ENCODE measurements around the gene METTL8.

The METTL8 gene

DNA sequence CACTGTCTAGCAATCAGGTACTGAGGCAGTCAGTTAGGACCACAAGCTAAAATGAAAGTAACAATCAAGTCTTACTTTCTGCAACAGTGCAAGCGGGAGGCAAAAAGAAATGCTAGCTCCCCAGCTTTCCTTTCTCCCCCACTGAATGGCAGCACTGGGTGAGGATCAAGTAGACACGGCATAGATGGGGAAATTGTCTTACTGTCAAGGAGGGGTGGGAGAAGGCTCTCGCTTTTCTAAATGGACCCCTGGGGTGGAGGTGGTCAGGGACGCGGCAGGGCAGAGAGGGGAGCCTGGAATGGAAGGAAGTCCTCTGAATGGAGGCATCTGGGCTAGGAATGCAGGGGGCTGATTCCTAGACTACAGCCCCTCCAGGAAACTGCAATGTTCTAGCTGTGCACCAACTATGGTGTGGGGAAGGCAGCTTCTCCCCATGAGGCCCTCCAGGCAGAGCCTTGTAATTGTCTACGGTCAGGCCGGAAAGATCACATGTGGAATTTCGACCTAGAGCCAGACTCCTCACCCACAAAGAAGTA, 24.3 kb downstream of the METTL8 start:
- no peaks in the 10 kb centered on the region for H3K9me3 ChIP-seq (ENCODE audit: insufficient read depth, low read depth, low read length)
- no peaks in the 10 kb centered on the region for H3K36me3 ChIP-seq (ENCODE audit: insufficient read depth, low read length)
- H3K27me3 ChIP-seq (ENCODE audit: insufficient read depth, low read length): no peaks in the 10 kb centered on the region
- peak overlapping the region; percentile 2; the same call in 1 of the 2 replicates for H3K4me3 ChIP-seq (ENCODE audit: low read length)
- peak overlapping the region; percentile 53; the same call in 1 of the 2 replicates for H3K27ac ChIP-seq (ENCODE audit: low read depth, low read length)
- peak overlapping the region; percentile 1; the same call in 1 of the 2 replicates for H3K9ac ChIP-seq (ENCODE audit: low read depth, low read length)
- WGBS: 23% methylated on average over 8 of the region's 8 CpGs
- peaks cover 38% of the 10 kb centered on the region for H3K4me1 ChIP-seq (ENCODE audit: insufficient read depth, low read length)

DNA sequence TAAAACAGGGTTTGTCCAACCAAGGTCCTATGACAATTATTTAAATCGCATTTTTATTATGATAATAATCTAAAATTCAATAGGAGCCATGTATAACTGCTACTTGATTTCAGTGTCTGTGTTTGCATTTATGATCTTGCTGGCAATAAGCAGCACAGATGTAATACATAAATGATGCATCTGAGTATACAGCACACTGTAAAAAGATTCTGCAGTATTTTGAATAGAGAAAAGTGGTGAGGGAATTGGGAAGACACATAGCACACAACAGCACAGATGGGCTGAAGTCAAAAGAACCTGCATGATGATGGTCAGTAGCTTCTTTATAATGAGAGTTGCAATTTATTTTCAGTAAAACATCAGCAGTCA, 26.1 kb downstream of the METTL8 start:
- H3K27ac ChIP-seq (ENCODE audit: low read depth, low read length): no peak overlapping the region
- no peak overlapping the region for H3K4me3 ChIP-seq (ENCODE audit: low read length)
- no peaks in the 10 kb centered on the region for H3K27me3 ChIP-seq (ENCODE audit: insufficient read depth, low read length)
- H3K36me3 ChIP-seq (ENCODE audit: insufficient read depth, low read length): no peaks in the 10 kb centered on the region
- WGBS: no CpG with 5 or more reads among the region's 1 CpG
- no peaks in the 10 kb centered on the region for H3K9me3 ChIP-seq (ENCODE audit: insufficient read depth, low read depth, low read length)
- H3K4me1 ChIP-seq (ENCODE audit: insufficient read depth, low read length): peaks cover 38% of the 10 kb centered on the region
- H3K9ac ChIP-seq (ENCODE audit: low read depth, low read length): no peak overlapping the region

DNA sequence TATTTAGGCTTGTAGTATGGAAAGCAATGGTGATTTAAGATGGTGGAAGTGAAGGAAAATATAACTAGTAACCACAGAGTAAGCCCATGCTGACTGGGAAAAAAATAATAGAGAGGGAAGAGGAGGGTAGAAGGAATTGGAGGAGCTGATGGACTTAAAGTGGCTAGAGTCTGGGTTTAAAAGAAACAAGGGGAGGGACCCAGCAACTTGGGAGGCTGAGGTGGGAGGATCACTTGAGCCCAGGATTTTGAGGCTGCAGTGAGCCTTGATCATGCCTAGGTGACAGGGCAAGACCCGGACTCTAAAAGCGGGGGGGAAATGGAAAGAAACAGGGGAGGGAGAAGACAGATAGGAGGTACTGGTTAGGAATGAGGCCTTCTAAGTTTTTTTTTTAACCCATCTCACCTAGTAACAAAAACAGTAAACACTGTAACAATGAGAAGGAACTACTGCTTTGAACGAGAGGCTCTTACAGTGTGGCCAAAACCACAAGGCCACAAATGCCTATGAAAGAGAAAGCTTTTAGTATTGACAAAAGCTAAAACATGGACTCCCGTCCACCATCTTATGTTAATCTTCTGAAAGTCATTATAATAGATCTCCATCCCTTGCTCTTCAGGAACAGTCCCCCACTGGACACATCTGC, 26.6 kb downstream of the METTL8 start:
- peaks cover 4% of the 10 kb centered on the region for H3K9me3 ChIP-seq (ENCODE audit: insufficient read depth, low read depth, low read length)
- 89% methylated on average over 4 of the region's 4 CpGs for WGBS
- H3K27ac ChIP-seq (ENCODE audit: low read depth, low read length): no peak overlapping the region
- H3K4me1 ChIP-seq (ENCODE audit: insufficient read depth, low read length): peaks cover 36% of the 10 kb centered on the region
- H3K36me3 ChIP-seq (ENCODE audit: insufficient read depth, low read length): 0 out of 2 replicates have a peak, but pooled peaks cover 3% of the 10 kb centered on the region
- H3K9ac ChIP-seq (ENCODE audit: low read depth, low read length): no peak overlapping the region
- H3K4me3 ChIP-seq (ENCODE audit: low read length): no peak overlapping the region
- no peaks in the 10 kb centered on the region for H3K27me3 ChIP-seq (ENCODE audit: insufficient read depth, low read length)

DNA sequence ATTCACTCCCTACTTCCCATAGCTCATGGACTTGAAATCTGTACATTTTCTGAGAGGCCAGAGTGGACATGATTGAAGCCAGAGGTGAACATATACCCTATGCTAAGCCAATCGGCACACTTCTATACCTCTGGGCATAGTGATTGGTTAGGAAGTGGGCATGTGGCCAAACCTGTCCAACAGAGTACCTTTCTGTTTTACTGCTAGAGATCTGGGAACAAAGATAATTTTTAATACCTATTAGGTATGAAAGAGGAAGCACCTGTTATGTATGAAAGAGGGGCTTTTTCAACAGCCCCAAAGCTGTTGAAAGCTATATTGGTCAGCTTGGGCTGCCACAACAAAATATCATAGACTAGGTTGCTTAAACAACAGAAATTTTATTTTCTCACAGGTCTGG, 27.7 kb downstream of the METTL8 start:
- 100% methylated on average over 1 of the region's 1 CpG for WGBS

DNA sequence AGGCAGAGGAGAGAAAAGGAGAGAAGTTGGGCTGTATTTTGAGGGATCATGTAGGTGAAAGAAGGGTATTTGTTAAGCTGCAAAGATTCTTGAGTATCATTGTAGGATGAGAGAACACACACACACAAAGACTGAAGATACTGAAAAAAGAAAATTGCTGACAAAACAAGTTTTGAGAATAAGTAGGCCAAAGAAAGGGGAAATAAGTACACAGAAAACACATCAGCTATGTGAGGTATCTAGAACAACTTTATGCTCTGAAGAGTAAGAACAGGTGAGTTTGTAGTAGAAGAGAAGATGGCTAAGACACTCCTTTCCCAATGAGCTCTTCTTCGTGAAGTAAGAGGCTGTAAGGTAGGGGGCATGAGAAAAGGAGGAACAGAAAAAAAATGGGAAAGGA, 28.2 kb downstream of the METTL8 start:
- Histone ChIP-seq H3K36me3 (ENCODE audit: insufficient read depth, low read length) (0 out of 2 replicates have a peak, but pooled peaks cover 3% of the 10 kb centered on the region), H3K9ac (ENCODE audit: low read depth, low read length) (no peak overlapping the region), H3K9me3 (ENCODE audit: insufficient read depth, low read depth, low read length) (peaks cover 8% of the 10 kb centered on the region), H3K4me1 (ENCODE audit: insufficient read depth, low read length) (peaks cover 32% of the 10 kb centered on the region), H3K27me3 (ENCODE audit: insufficient read depth, low read length) (no peaks in the 10 kb centered on the region), H3K27ac (ENCODE audit: low read depth, low read length) (no peak overlapping the region), H3K4me3 (ENCODE audit: low read length) (no peak overlapping the region)
- WGBS: 100% methylated on average over 1 of the region's 1 CpG

More for the DNA sequence above, 27.7 kb downstream of the METTL8 start:
- Histone ChIP-seq H3K27me3 (ENCODE audit: insufficient read depth, low read length) (no peaks in the 10 kb centered on the region), H3K27ac (ENCODE audit: low read depth, low read length) (no peak overlapping the region), H3K4me1 (ENCODE audit: insufficient read depth, low read length) (peaks cover 32% of the 10 kb centered on the region), H3K36me3 (ENCODE audit: insufficient read depth, low read length) (0 out of 2 replicates have a peak, but pooled peaks cover 3% of the 10 kb centered on the region), H3K9ac (ENCODE audit: low read depth, low read length) (no peak overlapping the region), H3K9me3 (ENCODE audit: insufficient read depth, low read depth, low read length) (peaks cover 8% of the 10 kb centered on the region), H3K4me3 (ENCODE audit: low read length) (no peak overlapping the region)

DNA sequence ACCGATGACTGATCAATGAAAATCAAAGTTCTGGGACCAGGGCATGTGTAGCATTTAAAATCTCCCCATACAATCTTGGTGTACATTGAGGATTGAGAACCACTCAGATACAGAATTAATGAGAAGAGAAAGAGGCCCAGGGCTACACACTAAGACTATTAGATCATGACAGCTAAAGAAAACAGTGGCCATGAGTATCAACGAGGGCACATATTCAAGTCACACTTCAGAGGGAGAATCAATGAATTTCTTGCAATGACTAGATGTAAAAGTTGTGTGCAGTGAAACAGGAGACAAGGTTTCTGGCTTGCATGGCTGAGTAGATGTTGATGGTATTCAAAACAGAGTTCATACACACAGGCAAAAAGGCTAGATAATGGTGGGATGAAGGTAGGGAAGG, 29.1 kb downstream of the METTL8 start:
- Histone ChIP-seq H3K27ac (ENCODE audit: low read depth, low read length) (no peak overlapping the region), H3K4me1 (ENCODE audit: insufficient read depth, low read length) (peaks cover 27% of the 10 kb centered on the region), H3K9me3 (ENCODE audit: insufficient read depth, low read depth, low read length) (peaks cover 8% of the 10 kb centered on the region), H3K27me3 (ENCODE audit: insufficient read depth, low read length) (no peaks in the 10 kb centered on the region), H3K36me3 (ENCODE audit: insufficient read depth, low read length) (0 out of 2 replicates have a peak, but pooled peaks cover 3% of the 10 kb centered on the region), H3K9ac (ENCODE audit: low read depth, low read length) (no peak overlapping the region), H3K4me3 (ENCODE audit: low read length) (no peak overlapping the region)
- 89% methylated on average over 1 of the region's 2 CpGs for WGBS

DNA sequence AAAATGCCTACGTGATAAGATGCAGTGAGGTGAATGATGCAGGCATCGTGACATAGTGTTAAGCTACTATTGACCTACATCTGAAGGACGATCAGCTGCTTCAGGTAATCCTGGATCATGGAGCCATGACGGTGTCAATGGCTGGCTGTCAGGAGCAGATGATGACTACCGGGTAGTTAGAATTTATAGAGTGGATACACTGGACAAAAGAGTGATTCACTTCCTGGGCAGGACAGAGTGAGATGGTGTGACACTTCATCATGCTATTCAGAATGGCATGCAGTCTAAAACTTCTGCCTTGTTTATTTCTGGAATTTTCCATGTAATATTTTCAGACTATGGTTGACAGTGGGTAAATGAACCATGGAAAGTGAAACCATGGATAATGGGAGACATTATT, 29.5 kb downstream of the METTL8 start:
- no peak overlapping the region for H3K9ac ChIP-seq (ENCODE audit: low read depth, low read length)
- WGBS: 94% methylated on average over 5 of the region's 5 CpGs
- no peak overlapping the region for H3K4me3 ChIP-seq (ENCODE audit: low read length)

DNA sequence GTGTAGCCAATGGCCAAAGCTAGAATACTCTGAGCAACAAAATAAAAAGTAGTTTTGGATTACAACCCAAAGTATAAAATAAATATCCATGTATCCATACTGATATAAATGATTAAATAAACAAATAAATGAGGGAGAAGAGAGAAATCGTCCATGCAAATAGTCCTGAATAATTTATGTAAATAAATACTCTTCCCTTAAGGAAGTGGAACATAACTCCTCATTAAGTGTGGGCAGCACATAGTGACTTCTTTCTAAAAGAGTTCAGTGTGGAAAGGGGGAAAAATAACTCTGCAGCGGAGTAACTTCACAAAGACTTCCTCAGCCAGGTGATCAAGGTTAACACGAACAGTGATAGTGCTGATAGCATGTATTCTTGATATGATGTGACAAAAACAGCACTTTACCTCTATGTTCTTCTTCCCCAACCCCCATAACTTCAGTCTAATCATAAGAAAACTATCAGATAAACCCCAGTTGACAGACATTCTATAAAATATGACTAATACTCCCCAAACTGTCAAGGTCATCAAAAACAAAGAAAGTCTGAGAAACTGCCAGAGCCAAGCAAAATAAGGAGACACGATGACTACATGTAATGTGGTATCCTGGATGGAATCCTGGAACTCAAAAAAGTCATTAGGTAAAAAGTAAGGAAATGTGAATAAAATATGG, 30.7 kb downstream of the METTL8 start:
- H3K27me3 ChIP-seq (ENCODE audit: insufficient read depth, low read length): no peaks in the 10 kb centered on the region
- H3K4me1 ChIP-seq (ENCODE audit: insufficient read depth, low read length): peaks cover 13% of the 10 kb centered on the region
- H3K9ac ChIP-seq (ENCODE audit: low read depth, low read length): no peak overlapping the region
- 0 out of 2 replicates have a peak, but pooled peaks cover 3% of the 10 kb centered on the region for H3K36me3 ChIP-seq (ENCODE audit: insufficient read depth, low read length)
- H3K4me3 ChIP-seq (ENCODE audit: low read length): no peak overlapping the region
- peaks cover 8% of the 10 kb centered on the region for H3K9me3 ChIP-seq (ENCODE audit: insufficient read depth, low read depth, low read length)
- WGBS: 97% methylated on average over 3 of the region's 4 CpGs
- H3K27ac ChIP-seq (ENCODE audit: low read depth, low read length): no peak overlapping the region

More for the DNA sequence above, 29.5 kb downstream of the METTL8 start:
- Histone ChIP-seq H3K27ac (ENCODE audit: low read depth, low read length) (no peak overlapping the region), H3K4me1 (ENCODE audit: insufficient read depth, low read length) (peaks cover 22% of the 10 kb centered on the region), H3K36me3 (ENCODE audit: insufficient read depth, low read length) (0 out of 2 replicates have a peak, but pooled peaks cover 3% of the 10 kb centered on the region), H3K27me3 (ENCODE audit: insufficient read depth, low read length) (no peaks in the 10 kb centered on the region), H3K9me3 (ENCODE audit: insufficient read depth, low read depth, low read length) (peaks cover 8% of the 10 kb centered on the region)

DNA sequence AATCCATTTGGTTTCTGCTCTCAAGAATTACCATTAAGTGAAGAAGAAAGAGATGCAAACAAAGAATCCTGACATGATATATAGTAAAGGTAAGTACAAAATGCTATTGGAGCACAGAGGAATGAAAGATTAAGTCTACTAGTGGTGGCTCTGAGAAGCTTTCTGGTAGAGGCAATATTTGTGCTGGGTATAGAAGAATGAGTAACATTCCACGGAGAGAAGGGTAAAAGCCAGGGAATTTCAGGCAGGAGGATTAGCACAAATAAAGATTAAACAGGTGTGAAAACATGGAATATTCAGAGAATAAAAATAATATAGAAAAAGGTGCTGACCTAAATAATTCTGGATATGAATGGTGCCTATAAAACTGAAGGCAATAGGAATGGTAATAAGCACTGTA, 31.8 kb downstream of the METTL8 start:
- no peak overlapping the region for H3K9ac ChIP-seq (ENCODE audit: low read depth, low read length)
- WGBS: 96% methylated on average over 1 of the region's 1 CpG

DNA sequence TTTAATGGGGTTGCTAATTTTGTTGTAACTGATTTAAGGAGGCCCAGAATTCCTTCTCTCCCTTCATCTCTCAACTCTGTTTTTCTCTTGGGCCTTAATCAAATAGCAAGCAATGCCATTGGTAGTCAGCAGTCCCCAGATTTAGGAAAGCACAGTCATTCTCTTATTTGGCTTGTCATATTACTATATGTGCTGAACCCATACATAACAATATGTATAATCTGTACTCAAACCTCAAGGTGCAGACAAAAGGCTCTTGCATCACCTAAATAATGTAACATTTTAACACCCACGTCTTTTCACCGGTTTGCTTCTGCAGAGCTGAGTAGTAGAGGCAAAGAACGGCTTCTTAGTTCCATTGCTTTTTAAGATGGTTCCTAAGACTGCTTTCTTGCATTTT, 33.4 kb downstream of the METTL8 start:
- H3K27ac ChIP-seq (ENCODE audit: low read depth, low read length): no peak overlapping the region
- 89% methylated on average over 3 of the region's 3 CpGs for WGBS
- no peak overlapping the region for H3K4me3 ChIP-seq (ENCODE audit: low read length)
- no peak overlapping the region for H3K9ac ChIP-seq (ENCODE audit: low read depth, low read length)
- peaks cover 15% of the 10 kb centered on the region for H3K4me1 ChIP-seq (ENCODE audit: insufficient read depth, low read length)
- H3K9me3 ChIP-seq (ENCODE audit: insufficient read depth, low read depth, low read length): peaks cover 8% of the 10 kb centered on the region
- H3K27me3 ChIP-seq (ENCODE audit: insufficient read depth, low read length): no peaks in the 10 kb centered on the region
- 0 out of 2 replicates have a peak, but pooled peaks cover 3% of the 10 kb centered on the region for H3K36me3 ChIP-seq (ENCODE audit: insufficient read depth, low read length)

More for the DNA sequence above, 31.8 kb downstream of the METTL8 start:
- no peaks in the 10 kb centered on the region for H3K27me3 ChIP-seq (ENCODE audit: insufficient read depth, low read length)
- peaks cover 13% of the 10 kb centered on the region for H3K4me1 ChIP-seq (ENCODE audit: insufficient read depth, low read length)
- H3K27ac ChIP-seq (ENCODE audit: low read depth, low read length): no peak overlapping the region
- H3K9me3 ChIP-seq (ENCODE audit: insufficient read depth, low read depth, low read length): peaks cover 8% of the 10 kb centered on the region
- H3K4me3 ChIP-seq (ENCODE audit: low read length): no peak overlapping the region
- 0 out of 2 replicates have a peak, but pooled peaks cover 3% of the 10 kb centered on the region for H3K36me3 ChIP-seq (ENCODE audit: insufficient read depth, low read length)

DNA sequence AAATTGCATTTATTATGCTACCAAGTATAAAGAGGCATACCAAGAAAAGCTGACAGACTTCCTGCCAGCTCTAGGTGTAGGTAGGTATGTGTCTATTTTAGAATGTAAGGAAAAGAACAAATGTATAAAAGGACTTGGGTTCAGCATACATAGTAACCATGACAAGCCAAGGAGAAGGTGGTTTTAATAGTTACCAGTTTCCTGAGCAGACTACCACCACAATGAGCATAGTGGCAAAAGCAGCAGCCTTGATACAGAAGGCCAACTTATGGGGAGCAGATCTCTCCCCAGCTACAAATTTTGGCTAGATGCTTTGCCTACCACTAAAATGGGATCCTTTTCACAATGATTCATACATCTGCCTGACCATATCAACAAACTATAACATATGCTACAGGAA, 34.5 kb downstream of the METTL8 start:
- Histone ChIP-seq H3K4me3 (ENCODE audit: low read length) (no peak overlapping the region), H3K9ac (ENCODE audit: low read depth, low read length) (no peak overlapping the region), H3K36me3 (ENCODE audit: insufficient read depth, low read length) (0 out of 2 replicates have a peak, but pooled peaks cover 3% of the 10 kb centered on the region), H3K27ac (ENCODE audit: low read depth, low read length) (no peak overlapping the region), H3K27me3 (ENCODE audit: insufficient read depth, low read length) (no peaks in the 10 kb centered on the region), H3K4me1 (ENCODE audit: insufficient read depth, low read length) (peaks cover 26% of the 10 kb centered on the region), H3K9me3 (ENCODE audit: insufficient read depth, low read depth, low read length) (peaks cover 8% of the 10 kb centered on the region)

All from HUES64 (cell line).